T-helper 2 cell treated with Interferon-gamma antibody and Interleukin-4, amounts not matched to agents 5 μg/mL and 100 μg/mL, for 36 hours (primary cell): ENCODE results near the gene ALDH3B1.

Source experiments
- DNase-seq: peaks from one replicate; pipeline ENCODE4 v3.0.0; 2021; ENCODE audit warnings: low spot score
- H3K27ac Mint-ChIP-seq: one replicate; pipeline ENCODE4 v1.8.0; 2021; ENCODE audit warnings: mild to moderate bottlenecking, mixed read lengths
- H3K27me3 Mint-ChIP-seq: one replicate; pipeline ENCODE4 v1.8.0; 2021; ENCODE audit warnings: low read depth, mixed read lengths
- H3K36me3 Mint-ChIP-seq: one replicate; pipeline ENCODE4 v1.8.0; 2021; ENCODE audit warnings: low read depth, mixed read lengths
- H3K4me1 Mint-ChIP-seq: one replicate; pipeline ENCODE4 v1.8.0; 2021; ENCODE audit warnings: low read depth, mixed read lengths
- H3K4me3 Mint-ChIP-seq: one replicate; pipeline ENCODE4 v1.8.0; 2022; ENCODE audit warnings: mild to moderate bottlenecking, moderate library complexity, mixed read lengths
- H3K9me3 Mint-ChIP-seq: one replicate; pipeline ENCODE4 v1.8.0; 2021; ENCODE audit warnings: mixed read lengths

The ALDH3B1 gene

GRCh38 chr11:68004551-68005335, 5.4 kb upstream of the ALDH3B1 start:
- H3K4me3 Mint-ChIP-seq: peak overlapping the region; percentile 82
- H3K27me3 Mint-ChIP-seq: no peaks in the 10 kb centered on the region
- H3K36me3 Mint-ChIP-seq: no peaks in the 10 kb centered on the region
- no peaks in the 10 kb centered on the region for H3K9me3 Mint-ChIP-seq
- H3K4me1 Mint-ChIP-seq: peaks cover 11% of the 10 kb centered on the region
- peak overlapping the region; percentile 36 for H3K27ac Mint-ChIP-seq
- DNase-seq: no peak

- peaks cover 11% of the 10 kb centered on the region for H3K4me1 Mint-ChIP-seq
- no peak overlapping the region for H3K4me3 Mint-ChIP-seq
- no peak overlapping the region for H3K27ac Mint-ChIP-seq
Measured at GRCh38 chr11:68006606-68007166, 3.4 kb upstream of the ALDH3B1 start.

GRCh38 chr11:68007498-68008380, 2.4 kb upstream of the ALDH3B1 start:
- no peak for DNase-seq
- Mint-ChIP-seq H3K4me3 (no peak overlapping the region), H3K9me3 (no peaks in the 10 kb centered on the region), H3K27ac (no peak overlapping the region), H3K4me1 (peaks cover 9% of the 10 kb centered on the region), H3K27me3 (no peaks in the 10 kb centered on the region), H3K36me3 (no peaks in the 10 kb centered on the region)

More at GRCh38 chr11:68006606-68007166, 3.4 kb upstream of the ALDH3B1 start:
- DNase-seq: no peak
- H3K27me3 Mint-ChIP-seq: no peaks in the 10 kb centered on the region
- no peaks in the 10 kb centered on the region for H3K9me3 Mint-ChIP-seq
- H3K36me3 Mint-ChIP-seq: no peaks in the 10 kb centered on the region

- peaks cover 9% of the 10 kb centered on the region for H3K4me1 Mint-ChIP-seq
- no peak overlapping the region for H3K4me3 Mint-ChIP-seq
- no peaks in the 10 kb centered on the region for H3K9me3 Mint-ChIP-seq
- H3K36me3 Mint-ChIP-seq: no peaks in the 10 kb centered on the region
- no peak overlapping the region for H3K27ac Mint-ChIP-seq
- no peak for DNase-seq
- H3K27me3 Mint-ChIP-seq: no peaks in the 10 kb centered on the region
Measured at GRCh38 chr11:68008381-68009337, 1.5 kb upstream of the ALDH3B1 start.

- Mint-ChIP-seq H3K4me3 (no peak overlapping the region), H3K36me3 (no peaks in the 10 kb centered on the region), H3K27me3 (no peaks in the 10 kb centered on the region), H3K9me3 (no peaks in the 10 kb centered on the region), H3K4me1 (peaks cover 4% of the 10 kb centered on the region), H3K27ac (no peak overlapping the region)
- no peak for DNase-seq
Measured at GRCh38 chr11:68009391-68010089, 587 bp upstream of the ALDH3B1 start.

GRCh38 chr11:68011051-68011943, 1.2 kb downstream of the ALDH3B1 start:
- no peak overlapping the region for H3K27ac Mint-ChIP-seq
- no peak overlapping the region for H3K4me3 Mint-ChIP-seq
- no peaks in the 10 kb centered on the region for H3K36me3 Mint-ChIP-seq
- DNase-seq: no peak
- no peaks in the 10 kb centered on the region for H3K9me3 Mint-ChIP-seq
- no peaks in the 10 kb centered on the region for H3K27me3 Mint-ChIP-seq
- H3K4me1 Mint-ChIP-seq: no peaks in the 10 kb centered on the region

- no peak for DNase-seq
- Mint-ChIP-seq H3K4me3 (no peak overlapping the region), H3K4me1 (no peaks in the 10 kb centered on the region), H3K27ac (no peak overlapping the region), H3K36me3 (no peaks in the 10 kb centered on the region), H3K27me3 (no peaks in the 10 kb centered on the region), H3K9me3 (no peaks in the 10 kb centered on the region)
Measured at GRCh38 chr11:68012044-68012842, 2.1 kb downstream of the ALDH3B1 start.

GRCh38 chr11:68012843-68013610, 2.9 kb downstream of the ALDH3B1 start:
- Mint-ChIP-seq H3K36me3 (no peaks in the 10 kb centered on the region), H3K9me3 (no peaks in the 10 kb centered on the region), H3K27me3 (no peaks in the 10 kb centered on the region), H3K27ac (no peak overlapping the region), H3K4me1 (no peaks in the 10 kb centered on the region), H3K4me3 (no peak overlapping the region)
- DNase-seq: no peak

GRCh38 chr11:68013611-68014156, 3.6 kb downstream of the ALDH3B1 start:
- DNase-seq: no peak
- H3K36me3 Mint-ChIP-seq: no peaks in the 10 kb centered on the region
- no peaks in the 10 kb centered on the region for H3K27me3 Mint-ChIP-seq
- H3K4me3 Mint-ChIP-seq: no peak overlapping the region
- H3K4me1 Mint-ChIP-seq: no peaks in the 10 kb centered on the region
- H3K9me3 Mint-ChIP-seq: no peaks in the 10 kb centered on the region
- H3K27ac Mint-ChIP-seq: no peak overlapping the region

GRCh38 chr11:68014157-68014946, 4.2 kb downstream of the ALDH3B1 start:
- Mint-ChIP-seq H3K27ac (no peak overlapping the region), H3K36me3 (no peaks in the 10 kb centered on the region), H3K4me3 (no peak overlapping the region), H3K4me1 (no peaks in the 10 kb centered on the region), H3K27me3 (no peaks in the 10 kb centered on the region), H3K9me3 (no peaks in the 10 kb centered on the region)
- DNase-seq: no peak
